H1 (cell line): ENCODE results near the gene LPXN. TPM values are rescaled to one million over a fixed set of nuclear protein-coding genes. Genes with fewer than 3 reads are reported as not detected.

Experiments
- CTCF ChIA-PET: fragments of 300-600 bp; sonication (Branson Sonifier 250); formaldehyde crosslinking; loops from one replicate; lab custom pipeline; 2021; ENCODE audit not compliant: partially characterized antibody; lab: Charles Lee
- POLR2A ChIA-PET: fragments of 300-600 bp; sonication (Branson Sonifier 250); formaldehyde crosslinking; loops from one replicate; lab custom pipeline; 2021; ENCODE audit warnings: inconsistent platforms; ENCODE audit not compliant: partially characterized antibody; lab: Charles Lee
- DNase-seq, 2 experiments: peaks; one replicate each; pipeline versions ENCODE4 v3.0.0 to v3.0.0-alpha.2; 2010 to 2022; ENCODE audit warnings: low spot score in 2 of 2, low read depth in 1 of 2, mixed read lengths in 1 of 2
- FAIRE-seq: peaks from 2 replicates; lab custom pipeline; 2011; peaks lifted over from hg19 to GRCh38; lab: Jason Lieb, UNC
- H2AFZ ChIP-seq: 2 replicates; pipeline ENCODE4 v1.8.1; 2012; ENCODE audit warnings: low read length, inconsistent platforms
- H2AK5ac ChIP-seq: 2 replicates; pipeline ENCODE4 v1.6.1; 2013; ENCODE audit warnings: low read depth, low read length
- H2BK120ac ChIP-seq: replicated peaks from 2 replicates; pipeline ENCODE3; 2013; ENCODE audit warnings: low read depth, low read length, inconsistent platforms
- H2BK12ac ChIP-seq: 2 replicates; pipeline ENCODE4 v1.6.1; 2013; ENCODE audit warnings: low read depth, low read length
- H2BK15ac ChIP-seq: 2 replicates; pipeline ENCODE4 v1.6.1; 2013; ENCODE audit warnings: low read length
- H2BK20ac ChIP-seq: 2 replicates; pipeline ENCODE4 v1.6.1; 2013; ENCODE audit warnings: low read length
- H2BK5ac ChIP-seq: 2 replicates; pipeline ENCODE4 v1.6.1; 2013; ENCODE audit warnings: low read depth, low read length
- H3K14ac ChIP-seq: 2 replicates; pipeline ENCODE4 v1.6.1; 2013; ENCODE audit warnings: inconsistent platforms; ENCODE audit not compliant: insufficient read length
- H3K18ac ChIP-seq: 2 replicates; pipeline ENCODE4 v1.6.1; 2013; ENCODE audit warnings: low read length; ENCODE audit errors: extremely low read depth
- H3K23ac ChIP-seq: 2 replicates; pipeline ENCODE4 v1.6.1; 2013; ENCODE audit warnings: inconsistent platforms; ENCODE audit not compliant: insufficient read length
- H3K23me2 ChIP-seq: 2 replicates; pipeline ENCODE4 v1.6.1; 2013; ENCODE audit warnings: low read depth, low read length
- H3K27ac ChIP-seq: 2 replicates; pipeline ENCODE4 v1.6.1; 2011; ENCODE audit warnings: low read depth, low read length, inconsistent platforms
- H3K27me3 ChIP-seq, 4 experiments: replicated peaks in 1 of 4; 1 replicate in 1 of 4; 2 replicates in 3 of 4; pipeline versions ENCODE4 v1.6.1 to v1.8.1; 2011 to 2013; ENCODE audit warnings: low read length in 3 of 4, mild to moderate bottlenecking in 3 of 4, inconsistent platforms in 2 of 4, mixed read lengths in 2 of 4, moderate library complexity in 1 of 4; ENCODE audit not compliant: control insufficient read depth in 3 of 4, insufficient read depth in 3 of 4; ENCODE audit errors: extremely low read depth in 1 of 4
- H3K36me3 ChIP-seq, 4 experiments: 2 replicates each; pipeline versions ENCODE4 v1.6.1 to v1.8.1; 2011 to 2013; ENCODE audit warnings: mild to moderate bottlenecking in 4 of 4, low read length in 3 of 4, moderate library complexity in 2 of 4, control low read depth in 1 of 4, inconsistent platforms in 1 of 4; ENCODE audit not compliant: insufficient read depth in 4 of 4, control insufficient read depth in 2 of 4
- H3K4ac ChIP-seq: replicated peaks from 2 replicates; pipeline ENCODE3; 2013; ENCODE audit warnings: low read length, low read depth, mixed read lengths, inconsistent platforms; ENCODE audit not compliant: insufficient read length
- H3K4me1 ChIP-seq, 4 experiments: replicated peaks in 1 of 4; 1 replicate in 1 of 4; 2 replicates in 3 of 4; pipeline versions ENCODE4 v1.6.1 to v1.8.1; 2011 to 2013; ENCODE audit warnings: low read length in 3 of 4, inconsistent platforms in 2 of 4, mixed read lengths in 1 of 4; ENCODE audit not compliant: insufficient read depth in 4 of 4, control insufficient read depth in 3 of 4
- H3K4me2 ChIP-seq, 2 experiments: 2 replicates each; pipeline versions ENCODE4 v1.6.1 to v1.8.1; 2011 to 2013; ENCODE audit warnings: low read depth in 2 of 2, low read length in 2 of 2, control low read depth in 1 of 2, inconsistent platforms in 1 of 2, mild to moderate bottlenecking in 1 of 2; ENCODE audit not compliant: insufficient read depth in 1 of 2
- H3K4me3 ChIP-seq, 4 experiments: fragments of 200-600, 300-600 bp in 1 of 4; sonication (generic), shearing (Covaris generic), sonication (Bioruptor Twin) in 1 of 4; 2 replicates each; pipeline versions ENCODE4 v1.5.1 to v1.8.1; 2011 to 2016; ENCODE audit warnings: low read length in 4 of 4, low read depth in 3 of 4, control low read depth in 2 of 4, inconsistent platforms in 2 of 4, mild to moderate bottlenecking in 2 of 4, mixed read lengths in 1 of 4, moderate library complexity in 1 of 4; ENCODE audit not compliant: insufficient read depth in 2 of 4; ENCODE audit errors: extremely low read depth in 1 of 4
- H3K56ac ChIP-seq: replicated peaks from 2 replicates; pipeline ENCODE3; 2013; ENCODE audit warnings: low read depth, mild to moderate bottlenecking, mixed read lengths, low read length, inconsistent platforms; ENCODE audit not compliant: insufficient read length
- H3K79me1 ChIP-seq: 2 replicates; pipeline ENCODE4 v1.6.1; 2013; ENCODE audit warnings: low read depth, low read length, control low read depth
- H3K79me2 ChIP-seq, 2 experiments: 2 replicates each; pipeline versions ENCODE4 v1.6.1 to v1.8.1; 2012 to 2013; ENCODE audit warnings: low read length in 2 of 2, mild to moderate bottlenecking in 2 of 2, inconsistent platforms in 1 of 2; ENCODE audit not compliant: insufficient read depth in 2 of 2, control insufficient read depth in 1 of 2
- H3K9ac ChIP-seq, 4 experiments: replicated peaks in 1 of 4; 1 replicate in 1 of 4; 2 replicates in 3 of 4; pipeline versions ENCODE4 v1.6.1 to v1.8.1; 2011 to 2013; ENCODE audit warnings: low read depth in 3 of 4, low read length in 3 of 4, control low read depth in 2 of 4, mild to moderate bottlenecking in 2 of 4, moderate library complexity in 2 of 4, inconsistent platforms in 1 of 4; ENCODE audit errors: extremely low read depth in 1 of 4
- H3K9me3 ChIP-seq, 2 experiments: 2 replicates each; pipeline versions ENCODE4 v1.6.1 to v1.8.1; 2012 to 2013; ENCODE audit warnings: mild to moderate bottlenecking in 2 of 2, moderate library complexity in 2 of 2, control low read depth in 1 of 2, inconsistent platforms in 1 of 2, low read depth in 1 of 2, low read length in 1 of 2, mixed read lengths in 1 of 2; ENCODE audit not compliant: insufficient read depth in 2 of 2
- H4K20me1 ChIP-seq, 2 experiments: replicated peaks in 1 of 2; 2 replicates each; pipeline versions ENCODE3 to v1.8.1; 2011 to 2013; ENCODE audit warnings: inconsistent platforms in 2 of 2, low read length in 2 of 2, mild to moderate bottlenecking in 1 of 2; ENCODE audit not compliant: insufficient read depth in 2 of 2, control insufficient read depth in 1 of 2
- H4K5ac ChIP-seq: 2 replicates; pipeline ENCODE4 v1.6.1; 2013; ENCODE audit warnings: low read length, low read depth, mixed read lengths, inconsistent platforms; ENCODE audit not compliant: insufficient read length
- H4K8ac ChIP-seq: 2 replicates; pipeline ENCODE4 v1.8.0; 2013; ENCODE audit warnings: mild to moderate bottlenecking, moderate library complexity, low read length, inconsistent platforms; ENCODE audit not compliant: insufficient read depth; ENCODE audit errors: extremely low read depth
- H4K91ac ChIP-seq: replicated peaks from 2 replicates; pipeline ENCODE3; 2013; ENCODE audit warnings: low read length, mixed read lengths, inconsistent platforms; ENCODE audit not compliant: insufficient read length
- ASH2L ChIP-seq: fragments of 200-600, 300-600 bp; sonication (generic); IDR thresholded peaks from one replicate; pipeline ENCODE4 v1.7.1; 2017; ENCODE audit warnings: low read length
- CHD1 ChIP-seq: IDR thresholded peaks from 2 replicates; pipeline ENCODE4 v1.6.1; 2012; ENCODE audit warnings: low read depth, low read length, improper control_type of control experiment
- HDAC6 ChIP-seq: IDR thresholded peaks from one replicate; pipeline ENCODE4 v1.7.1; 2012; ENCODE audit warnings: low read depth, mild to moderate bottlenecking, inconsistent platforms, low read length, moderate library complexity
- KDM1A ChIP-seq: fragments of 200-600, 300-600 bp; sonication (generic); IDR thresholded peaks from 2 replicates; pipeline ENCODE4 v1.7.1; 2016; ENCODE audit warnings: mild to moderate bottlenecking, low read length, borderline replicate concordance
- RAD21 ChIP-seq, 2 experiments: IDR thresholded peaks in 1 of 2; conservative IDR thresholded peaks in 1 of 2; 2 replicates each; pipeline ENCODE4 v1.6.1; 2011; ENCODE audit warnings: low read depth in 2 of 2, low read length in 2 of 2, improper control_type of control experiment in 1 of 2, inconsistent platforms in 1 of 2, mild to moderate bottlenecking in 1 of 2, moderate library complexity in 1 of 2
- RFX5 ChIP-seq: IDR thresholded peaks from 2 replicates; pipeline ENCODE4 v1.6.1; 2011; ENCODE audit warnings: low read depth, low read length, improper control_type of control experiment, borderline replicate concordance
- WGBS, 2 experiments: shearing (Covaris generic) in 1 of 2; methylation state at CpG; one replicate each; pipeline versions ENCODE4 v1.1.6 to v1.1.7; 2013 to 2015; ENCODE audit warnings: low lambda C conversion rate in 2 of 2, mixed read lengths in 2 of 2, inconsistent platforms in 1 of 2, low coverage in 1 of 2, missing lambda C conversion rate in 1 of 2; ENCODE audit not compliant: insufficient replicate concordance in 2 of 2, insufficient coverage in 1 of 2, insufficient read length in 1 of 2; ENCODE audit errors: extremely low coverage in 1 of 2, missing lambda C conversion rate in 1 of 2; 5-methylcytosine and 5-hydroxymethylcytosine counted together
- polyA plus RNA-seq, 7 experiments: library from polyadenylated mRNA; depleted of rRNA in 3 of 7; stranded (reverse) in 5 of 7; unstranded in 2 of 7; fragments of >200 nt in 5 of 7; fragments of 200-250 nt in 2 of 7; gene quantifications; 1 replicate in 5 of 7; 2 replicates in 1 of 7; 4 replicates in 1 of 7; pipeline versions ENCODE4 v1.2.1 to v1.2.3, GENCODE V29; 2011 to 2013; ENCODE audit warnings: missing spikeins in 2 of 7, mixed read lengths in 2 of 7
- total RNA-seq: library from RNA; stranded (reverse); fragmentation: NEBNext Ultra II Directional; extraction: Animal tissue kit (Norgen Biotek cat#: 25700); gene quantifications from 2 replicates; pipeline ENCODE4 v1.2.1, GENCODE V29; 2021
- TF ChIP-seq, protein P1 (sequence below), 3 experiments: IDR thresholded peaks; 1 replicate in 2 of 3; 2 replicates in 1 of 3; pipeline versions ENCODE4 v1.5.1 to v1.6.1; 2011; ENCODE audit warnings: low read length in 3 of 3, mild to moderate bottlenecking in 3 of 3, inconsistent platforms in 2 of 3, low read depth in 1 of 3, moderate library complexity in 1 of 3; ENCODE audit not compliant: insufficient read depth in 1 of 3; ENCODE audit errors: control extremely low read depth in 1 of 3

Gene LPXN
- total and polyA plus RNA-seq, 2 of the 8 experiments (the other 6 are each of a cell fraction or from before 2014, with no cell fraction given), result 1.4 to 2.7 TPM

GRCh38 chr11:58524232-58525036 lies 51.2 kb downstream of the LPXN start:
- Histone ChIP-seq H3K56ac (no peak overlapping the region), H3K18ac (no peak overlapping the region), H3K14ac (no peak overlapping the region), H3K4ac (no peak overlapping the region), H2BK15ac (no peak overlapping the region), H3K79me2 (no peaks in the 10 kb centered on the region), H3K27ac (no peak overlapping the region), H3K4me1 (peaks cover 0 to 3% (median 0%) of the 10 kb centered on the region in 4 experiments; a peak in 2 of 7 replicates), H3K23ac (no peak overlapping the region), H3K79me1 (no peaks in the 10 kb centered on the region), H2BK20ac (no peak overlapping the region), H3K23me2 (no peaks in the 10 kb centered on the region), H4K5ac (no peak overlapping the region), H2AK5ac (no peak overlapping the region), H2BK12ac (no peak overlapping the region), H3K36me3 (no peaks in the 10 kb centered on the region), H4K8ac (no peak overlapping the region), H2BK5ac (no peak overlapping the region), H4K20me1 (no peaks in the 10 kb centered on the region), H4K91ac (no peak overlapping the region), H2AFZ (peak overlapping the region; percentile 94), H3K9me3 (no peaks in the 10 kb centered on the region), H2BK120ac (no peak overlapping the region), H3K4me3 (peak overlapping the region in 1 of 4 experiments; percentile 45; a peak in 2 of 8 replicates), H3K27me3 (no peaks in the 10 kb centered on the region), H3K9ac (no peak overlapping the region), H3K4me2 (peak overlapping the region; percentile 39 to 59; a peak in 2 of 4 replicates)
- ChIA-PET POLR2A (interaction anchor here (0.9 to 1.4 kb wide), 3 partner anchors 54 to 796 kb away, joined by 3 read pairs; no protein-coding TSS in a partner anchor), CTCF (interaction anchor here (0.7 to 3.2 kb wide), 49 partner anchors 9 to 1145 kb away, joined by 3 to 27 read pairs (median 3); partner anchors contain the start of gene OR5B21)
- peak; percentile 93 for FAIRE-seq
- peak in 1 of 2 experiments; percentile 76 for DNase-seq
- WGBS, 2 experiments, result 17% methylated on average over 7 of the region's 7 CpGs; no CpG with 5 or more reads in 1 of the 2 experiments
- peak; percentile 70 to 80 for TF ChIP-seq RAD21 (IDR thresholded peaks at IDR 0.05 in 1 of 2, conservative IDR thresholded peaks at IDR 0.05 in 1 of 2; ENCODE audit: low read depth in 2 of 2, low read length in 2 of 2)
- no peak for TF ChIP-seq KDM1A
- TF ChIP-seq RFX5, result no peak
- TF ChIP-seq, protein P1, sequence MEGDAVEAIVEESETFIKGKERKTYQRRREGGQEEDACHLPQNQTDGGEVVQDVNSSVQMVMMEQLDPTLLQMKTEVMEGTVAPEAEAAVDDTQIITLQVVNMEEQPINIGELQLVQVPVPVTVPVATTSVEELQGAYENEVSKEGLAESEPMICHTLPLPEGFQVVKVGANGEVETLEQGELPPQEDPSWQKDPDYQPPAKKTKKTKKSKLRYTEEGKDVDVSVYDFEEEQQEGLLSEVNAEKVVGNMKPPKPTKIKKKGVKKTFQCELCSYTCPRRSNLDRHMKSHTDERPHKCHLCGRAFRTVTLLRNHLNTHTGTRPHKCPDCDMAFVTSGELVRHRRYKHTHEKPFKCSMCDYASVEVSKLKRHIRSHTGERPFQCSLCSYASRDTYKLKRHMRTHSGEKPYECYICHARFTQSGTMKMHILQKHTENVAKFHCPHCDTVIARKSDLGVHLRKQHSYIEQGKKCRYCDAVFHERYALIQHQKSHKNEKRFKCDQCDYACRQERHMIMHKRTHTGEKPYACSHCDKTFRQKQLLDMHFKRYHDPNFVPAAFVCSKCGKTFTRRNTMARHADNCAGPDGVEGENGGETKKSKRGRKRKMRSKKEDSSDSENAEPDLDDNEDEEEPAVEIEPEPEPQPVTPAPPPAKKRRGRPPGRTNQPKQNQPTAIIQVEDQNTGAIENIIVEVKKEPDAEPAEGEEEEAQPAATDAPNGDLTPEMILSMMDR (IDR thresholded peaks at IDR 0.05; ENCODE audit: control extremely low read depth in 1 of 3, insufficient read depth in 1 of 3, low read depth in 1 of 3, low read length in 3 of 3), result peak; percentile 84 to 96 (median 90)
- no peak for TF ChIP-seq HDAC6
- TF ChIP-seq CHD1, result no peak
- peak; percentile 32 for TF ChIP-seq ASH2L
